ENCODE results near the gene LMTK3.

GRCh38 chr19:48445256-48445605 is 66.4 kb downstream of the LMTK3 start:
- TF ChIP-seq USF1 (IDR thresholded peaks at IDR 0.05) (no peak), EP300 (IDR thresholded peaks at IDR 0.05; ENCODE audit: borderline replicate concordance) (no peak), YY1 (IDR thresholded peaks at IDR 0.05; ENCODE audit: low read depth) (no peak), TAF1 (IDR thresholded peaks at IDR 0.05; ENCODE audit: low read depth) (no peak), RAD21 (IDR thresholded peaks at IDR 0.05; ENCODE audit: low read depth) (no peak; the same call in 1 of the 2 replicates), MAX (IDR thresholded peaks at IDR 0.05) (no peak), EGR1 (IDR thresholded peaks at IDR 0.05) (no peak)
